HG02973 (cell line): ENCODE measurements around the gene MAS1L.

Experiments used
- ATAC-seq: cut with Tn5 transposase; IDR thresholded peaks from one replicate; pipeline ENCODE4 v1.9.1; 2021; ENCODE audit warnings: moderate library complexity; ENCODE audit not compliant: unreplicated experiment

Gene MAS1L

DNA sequence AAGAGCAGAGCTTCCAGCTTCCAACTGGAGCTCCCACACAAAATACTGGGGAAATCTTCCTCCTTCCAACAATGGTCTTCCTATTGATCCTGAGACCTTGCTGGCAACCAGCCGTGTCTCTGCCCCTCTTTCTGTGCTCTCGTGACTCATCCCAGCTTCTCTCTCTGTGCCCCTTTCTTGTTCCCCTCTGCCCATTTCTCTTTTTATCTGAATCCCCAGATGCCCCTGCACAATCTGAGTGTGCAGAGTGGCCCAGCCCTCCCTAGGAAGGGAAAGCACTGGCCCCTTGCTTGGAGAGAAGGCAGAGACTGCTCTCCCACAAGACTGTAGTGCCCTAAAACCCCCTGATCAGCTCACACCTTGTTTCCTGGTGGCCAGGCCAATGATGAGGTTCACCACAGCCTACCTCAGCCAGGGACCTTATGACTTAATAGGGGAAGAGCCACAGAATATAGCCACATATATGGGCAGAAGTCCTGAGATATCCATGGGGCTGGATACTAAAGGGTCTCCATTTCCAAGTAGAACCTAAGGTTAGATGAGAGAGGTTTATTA lies 23.1 kb upstream of the MAS1L start:
- no peak for ATAC-seq

DNA sequence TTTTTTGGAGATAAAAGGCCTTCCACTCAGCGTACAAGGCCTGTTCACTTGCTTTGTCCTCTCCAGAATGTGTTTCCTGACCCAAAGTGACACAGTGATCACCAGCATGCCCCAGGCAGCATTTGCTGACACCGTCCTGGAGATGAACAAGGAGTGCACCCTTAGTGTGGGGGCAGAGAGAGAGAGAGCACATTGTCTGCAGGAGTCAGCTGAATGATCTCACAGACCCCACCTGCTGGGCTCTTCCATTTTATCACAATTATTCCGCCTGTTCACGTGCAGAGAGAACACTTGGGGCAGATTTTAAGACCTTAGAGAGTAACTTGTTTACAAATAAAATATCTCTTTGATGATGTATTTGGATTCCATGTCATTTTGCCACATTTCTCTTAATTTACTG lies 22.4 kb upstream of the MAS1L start:
- no peak for ATAC-seq

GRCh38 chr6:29509711-29510110 lies 22.0 kb upstream of the MAS1L start:
- no peak for ATAC-seq

DNA sequence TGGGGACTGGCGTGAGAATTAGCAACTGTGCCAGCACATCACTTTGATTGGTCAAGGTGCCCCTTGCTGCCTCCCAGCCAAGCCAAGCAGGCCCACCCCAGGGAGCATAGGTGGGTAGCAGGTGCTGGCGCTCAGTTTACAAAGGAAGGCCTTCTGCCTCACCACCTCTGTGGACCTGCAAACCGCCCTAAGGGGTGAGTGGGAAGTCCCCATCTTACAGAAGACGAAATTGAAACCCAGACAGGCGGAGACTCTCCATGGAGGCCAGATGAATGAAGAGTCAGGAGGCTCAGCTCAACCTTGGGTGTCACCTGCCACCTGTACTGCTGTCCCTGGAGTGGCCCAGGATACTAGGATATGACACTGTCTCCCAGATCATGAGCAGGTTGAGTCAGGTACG lies 21.5 kb upstream of the MAS1L start:
- ATAC-seq: peak; percentile 69

GRCh38 chr6:29507319-29507718 lies 19.6 kb upstream of the MAS1L start:
- ATAC-seq: no peak

DNA sequence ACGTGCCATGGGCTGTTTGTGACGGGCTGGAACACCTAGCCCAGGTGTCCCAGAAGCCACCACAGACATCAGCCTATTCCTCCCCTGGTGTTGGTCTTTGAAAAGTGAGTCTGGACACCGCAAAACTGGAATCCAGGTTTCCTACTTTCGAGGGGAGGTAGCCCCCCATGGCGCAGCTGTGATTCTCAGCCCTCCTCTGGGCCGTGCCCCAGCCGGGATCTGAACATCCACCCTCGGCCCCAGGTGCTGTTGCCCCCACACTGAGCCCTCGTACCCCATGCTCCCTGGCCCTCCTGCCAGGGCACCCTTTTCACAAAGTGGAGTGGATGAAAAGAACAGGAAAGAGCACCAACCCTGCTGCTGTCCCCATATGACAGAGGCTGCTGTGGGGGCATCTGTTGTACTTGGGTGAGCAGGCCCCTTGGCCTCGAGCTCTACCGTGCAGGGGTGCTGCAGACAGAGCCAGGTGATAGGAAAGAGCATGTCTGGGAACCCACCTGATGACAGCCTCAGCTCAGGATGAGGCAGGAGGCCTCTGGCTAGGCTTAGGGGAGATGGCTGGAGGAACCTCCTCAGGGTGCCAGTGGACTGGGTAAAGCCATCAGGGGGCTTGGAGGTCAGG lies 18.8 kb upstream of the MAS1L start:
- no peak for ATAC-seq

GRCh38 chr6:29505808-29506207 lies 18.1 kb upstream of the MAS1L start:
- no peak for ATAC-seq

GRCh38 chr6:29504961-29505360 lies 17.2 kb upstream of the MAS1L start:
- ATAC-seq: no peak

- ATAC-seq: no peak
Measured at GRCh38 chr6:29502597-29502996, 14.8 kb upstream of the MAS1L start.

- ATAC-seq: no peak
Measured at GRCh38 chr6:29502181-29502580, 14.4 kb upstream of the MAS1L start.

DNA sequence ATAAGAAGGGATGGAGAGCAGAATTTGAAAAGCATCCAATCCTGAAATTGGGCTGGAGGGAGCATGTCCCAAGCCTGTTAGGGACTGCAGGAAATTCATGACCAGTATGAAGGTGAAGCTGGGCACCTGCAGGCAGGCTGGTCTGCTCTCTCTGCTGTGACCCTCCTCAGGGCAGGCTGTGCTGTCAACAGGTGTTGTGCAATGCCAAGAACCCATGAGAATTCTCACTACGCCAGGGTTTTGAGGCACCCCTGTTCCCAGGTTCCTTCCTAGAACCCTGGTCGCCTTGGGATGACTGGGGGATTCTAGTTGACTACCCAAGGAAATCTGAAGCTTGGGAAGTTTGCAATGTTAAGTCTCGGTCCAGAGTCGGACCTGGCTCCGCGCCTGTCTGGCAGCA lies 13.3 kb upstream of the MAS1L start:
- no peak for ATAC-seq

DNA sequence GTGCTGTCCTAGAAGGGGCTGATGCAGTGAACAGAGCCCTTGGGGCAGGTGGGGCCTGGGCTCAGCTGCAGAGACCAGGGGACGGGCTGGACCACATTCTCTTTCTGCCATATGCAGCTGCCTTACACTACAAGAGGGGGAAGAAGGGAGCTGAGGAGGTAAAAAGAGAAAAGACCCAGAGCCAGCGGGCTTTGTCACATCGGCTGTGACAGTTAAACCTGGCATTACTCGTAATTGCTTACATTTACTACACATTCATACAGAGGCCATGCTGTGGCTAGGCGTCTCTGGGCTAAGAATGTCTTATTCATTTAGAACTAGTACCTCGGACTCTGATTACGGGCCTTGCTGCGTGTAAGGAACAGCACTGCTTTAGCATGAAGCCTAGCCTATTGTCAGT lies 12.8 kb upstream of the MAS1L start:
- ATAC-seq: no peak

DNA sequence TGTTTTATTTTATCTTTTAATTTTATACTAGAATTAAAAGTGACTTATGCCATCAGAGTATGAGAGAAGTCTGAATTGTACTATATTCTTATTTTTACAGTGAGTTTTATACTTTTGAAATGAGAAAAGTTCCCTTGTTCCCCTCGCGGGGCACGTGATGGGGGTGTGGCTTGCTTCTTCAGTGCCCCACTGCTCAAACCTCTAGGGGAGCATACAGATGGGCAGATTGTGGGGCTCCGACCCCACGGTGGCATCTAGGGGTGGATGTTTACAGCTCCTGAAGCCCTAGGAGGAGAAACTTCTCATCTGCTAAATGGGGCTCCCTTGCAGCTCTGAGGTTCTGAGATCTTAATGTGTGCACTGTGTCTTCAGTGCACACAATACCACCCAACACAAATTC lies 11.9 kb upstream of the MAS1L start:
- ATAC-seq: no peak

- ATAC-seq: no peak
Measured at GRCh38 chr6:29496961-29497360, 9.2 kb upstream of the MAS1L start.

GRCh38 chr6:29495571-29495970 lies 7.8 kb upstream of the MAS1L start:
- ATAC-seq: no peak

DNA sequence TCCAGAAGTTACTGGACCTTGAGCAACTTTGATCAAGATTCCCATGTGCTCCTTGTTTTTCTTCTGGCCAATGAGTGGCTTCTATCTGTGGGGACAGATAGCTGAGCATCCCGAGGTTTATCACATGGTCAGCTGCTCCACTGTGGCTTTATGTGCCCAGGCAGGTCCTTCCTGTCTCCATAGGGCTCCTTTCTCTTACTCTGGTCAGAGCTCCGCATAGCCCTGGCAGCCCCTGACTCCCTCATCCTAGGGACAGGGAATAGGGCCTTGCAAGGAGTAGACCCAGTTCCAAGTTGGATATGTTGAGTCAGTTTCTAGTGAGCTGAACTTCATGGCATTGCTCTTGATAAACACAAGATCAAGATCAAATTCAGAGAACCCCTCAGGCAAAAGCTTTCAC lies 6.4 kb upstream of the MAS1L start:
- ATAC-seq: no peak

GRCh38 chr6:29493261-29493660 lies 5.5 kb upstream of the MAS1L start:
- ATAC-seq: no peak

GRCh38 chr6:29491574-29491973 lies 3.8 kb upstream of the MAS1L start:
- ATAC-seq: no peak

DNA sequence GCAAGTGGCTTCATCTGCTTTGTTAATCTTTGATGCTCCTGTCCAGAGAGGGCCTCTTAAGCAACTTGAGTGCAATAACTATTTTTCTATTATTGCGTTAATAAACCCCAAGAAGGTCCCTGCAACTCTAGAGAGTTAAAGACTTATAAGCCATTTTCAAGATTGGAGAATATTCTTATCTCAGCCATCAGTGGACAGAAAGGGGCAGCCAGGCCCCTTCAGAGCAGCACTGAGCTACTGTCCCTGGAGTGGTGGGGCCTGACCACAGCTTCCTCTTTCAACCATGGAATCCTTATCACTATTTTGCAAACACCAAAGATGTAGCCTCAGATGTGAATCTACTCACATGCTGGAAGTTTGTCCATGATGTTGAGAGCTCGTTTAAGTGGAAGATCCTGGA lies 2.8 kb upstream of the MAS1L start:
- ATAC-seq: no peak

DNA sequence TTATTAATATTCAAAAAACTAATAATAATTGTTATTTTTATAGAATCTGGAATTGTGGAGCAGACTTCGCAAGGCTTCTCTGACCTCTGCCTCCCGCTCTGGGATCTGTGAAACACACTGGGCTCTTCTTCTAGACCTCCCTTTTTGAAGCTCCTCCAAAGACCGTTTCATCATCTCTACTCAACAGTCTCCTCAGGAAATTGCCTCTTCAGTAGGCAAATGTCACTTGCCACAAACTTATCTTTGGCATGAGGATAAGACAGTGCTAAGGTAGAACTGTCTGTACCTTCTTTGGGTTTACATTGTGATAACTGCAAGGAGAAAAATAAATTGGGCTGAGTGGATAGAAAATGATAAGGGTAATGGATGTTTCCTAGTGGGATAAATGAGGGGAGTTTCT lies 2.3 kb upstream of the MAS1L start:
- ATAC-seq: no peak

DNA sequence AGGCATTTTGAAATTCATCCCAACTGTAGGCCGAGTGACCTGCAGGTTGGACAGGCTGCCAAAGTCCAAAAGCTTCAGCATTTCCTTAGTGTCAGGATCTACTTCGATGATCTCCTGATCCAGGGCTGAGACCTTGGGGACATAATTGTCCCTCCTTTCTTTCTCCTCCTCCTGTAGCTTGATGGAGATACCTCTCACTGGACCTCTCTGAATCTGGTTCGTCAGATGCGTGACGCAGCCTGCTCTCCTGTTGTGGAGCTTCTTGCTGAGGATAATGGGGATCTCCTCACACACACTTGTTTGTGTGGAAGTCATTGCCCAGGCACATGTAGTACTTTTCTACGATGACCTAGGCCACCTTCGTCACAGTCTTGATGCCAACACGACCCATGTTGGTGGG lies 1.5 kb upstream of the MAS1L start:
- ATAC-seq: no peak

GRCh38 chr6:29488874-29489273 lies 1.1 kb upstream of the MAS1L start:
- no peak for ATAC-seq

- ATAC-seq: no peak
Measured at GRCh38 chr6:29487131-29487530, 625 bp downstream of the MAS1L start.
